ENCODE measurements around the gene RWDD4. TPM values are rescaled to one million over a fixed set of nuclear protein-coding genes. Genes with fewer than 3 reads are reported as not detected.

RWDD4 gene
- total RNA-seq, 2 experiments from 2014 or later, result 23.0 to 26.3 TPM

DNA sequence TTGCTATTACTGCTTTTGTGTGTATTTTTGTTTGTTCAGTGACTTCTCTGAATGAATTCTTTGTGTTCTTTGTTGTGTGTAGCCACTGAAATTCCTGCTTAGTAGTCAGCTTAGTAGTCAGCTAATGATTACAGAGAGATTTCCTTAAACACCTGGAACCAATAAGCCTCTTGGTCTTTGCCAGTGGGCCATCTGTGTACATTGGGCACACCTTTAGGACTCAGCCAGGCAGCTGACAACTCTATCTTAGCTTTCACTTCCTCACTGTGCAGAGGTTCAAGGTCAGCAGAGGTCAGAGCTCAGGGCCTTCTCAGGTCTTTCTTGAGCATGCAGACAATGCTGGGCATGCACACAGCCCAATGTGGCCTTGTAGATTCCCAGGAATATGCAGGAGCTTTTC lies 59.3 kb downstream of the RWDD4 start:
- no peak overlapping the region for H3K27ac Mint-ChIP-seq
- no peaks in the 10 kb centered on the region for H3K27me3 Mint-ChIP-seq
- no peak overlapping the region for H3K4me3 Mint-ChIP-seq
- DNase-seq, result no peak
- H3K4me1 Mint-ChIP-seq, result peaks cover 1% of the 10 kb centered on the region
- H3K36me3 Mint-ChIP-seq, result no peaks in the 10 kb centered on the region
- H3K9me3 Mint-ChIP-seq, result no peaks in the 10 kb centered on the region

DNA sequence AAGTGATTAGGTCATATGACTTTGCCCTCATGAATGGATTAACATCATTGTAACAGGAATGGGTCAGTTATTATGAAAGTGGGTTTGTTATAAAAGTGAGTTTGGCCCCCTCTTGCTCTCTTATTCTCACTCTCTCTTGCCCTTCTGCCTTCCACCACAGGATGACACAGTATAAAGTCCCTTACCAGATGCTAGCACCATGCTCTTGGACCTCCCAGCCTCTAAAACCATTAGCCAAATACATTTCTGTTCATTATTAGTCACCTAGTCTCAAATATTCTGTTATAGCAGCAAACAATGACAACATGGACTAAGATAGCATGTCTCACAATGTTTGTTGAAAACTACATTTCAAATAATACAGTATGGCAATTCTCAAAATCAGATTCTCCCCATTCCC lies 59.7 kb downstream of the RWDD4 start:
- Mint-ChIP-seq H3K27me3 (no peaks in the 10 kb centered on the region), H3K27ac (no peak overlapping the region), H3K4me1 (peaks cover 1% of the 10 kb centered on the region), H3K4me3 (no peak overlapping the region), H3K9me3 (no peaks in the 10 kb centered on the region), H3K36me3 (no peaks in the 10 kb centered on the region)
- no peak for DNase-seq

DNA sequence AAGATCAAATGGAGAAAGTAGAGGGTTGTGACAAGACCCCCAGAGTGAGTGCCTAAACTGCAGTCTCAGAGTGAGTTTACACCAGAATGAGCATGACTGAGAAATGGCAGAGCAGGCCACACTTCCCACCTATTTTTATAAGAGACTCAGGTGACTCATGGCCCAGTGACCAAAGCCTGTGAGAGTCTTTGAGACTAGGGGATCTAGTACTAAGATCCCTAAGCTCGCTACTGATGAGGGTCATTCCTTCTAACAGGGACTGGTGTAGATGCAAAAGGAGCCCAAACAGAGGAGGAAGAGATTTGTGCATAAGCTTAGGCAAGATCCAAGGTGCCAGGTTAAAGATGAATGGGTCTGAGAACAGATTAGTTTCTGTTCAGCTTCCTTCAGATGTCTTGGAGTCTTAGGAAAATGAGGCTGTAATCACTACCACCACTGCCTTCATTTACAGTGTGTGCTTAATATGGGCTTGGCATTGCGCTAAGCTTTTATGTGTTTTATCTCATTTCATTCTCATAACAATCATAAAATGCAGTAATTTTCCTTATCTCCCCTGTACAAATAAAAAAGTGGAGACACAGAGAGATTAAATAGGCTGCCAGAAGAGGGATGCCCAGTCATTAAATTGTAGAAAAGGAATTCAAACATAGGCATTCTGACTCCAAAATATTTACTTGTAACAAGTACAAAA lies 62.8 kb downstream of the RWDD4 start:
- H3K4me1 Mint-ChIP-seq, result no peaks in the 10 kb centered on the region
- no peak for DNase-seq
- H3K4me3 Mint-ChIP-seq, result no peak overlapping the region
- H3K27me3 Mint-ChIP-seq, result no peaks in the 10 kb centered on the region
- no peak overlapping the region for H3K27ac Mint-ChIP-seq
- no peaks in the 10 kb centered on the region for H3K9me3 Mint-ChIP-seq
- H3K36me3 Mint-ChIP-seq, result no peaks in the 10 kb centered on the region

DNA sequence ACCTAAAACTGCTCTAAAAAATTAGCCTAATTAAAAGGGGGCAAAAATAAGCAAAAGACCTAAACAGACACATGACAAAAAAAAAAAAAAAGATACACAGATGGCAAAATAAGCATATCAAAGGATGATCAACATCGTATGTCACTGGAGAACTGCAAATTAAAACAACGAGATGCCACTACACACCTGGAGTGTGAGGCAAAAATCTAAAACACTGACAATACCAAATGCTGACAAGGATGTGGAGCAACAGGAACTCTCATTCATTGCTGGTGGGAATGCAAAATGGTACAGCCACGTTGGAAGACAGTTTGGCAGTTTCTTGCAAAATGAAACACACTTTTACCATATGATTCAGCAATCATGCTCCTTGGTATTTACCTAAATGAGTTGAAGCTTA lies 64.2 kb downstream of the RWDD4 start:
- DNase-seq, result no peak
- no peaks in the 10 kb centered on the region for H3K9me3 Mint-ChIP-seq
- H3K36me3 Mint-ChIP-seq, result no peaks in the 10 kb centered on the region
- no peaks in the 10 kb centered on the region for H3K4me1 Mint-ChIP-seq
- no peaks in the 10 kb centered on the region for H3K27me3 Mint-ChIP-seq
- H3K27ac Mint-ChIP-seq, result no peak overlapping the region
- H3K4me3 Mint-ChIP-seq, result no peak overlapping the region

DNA sequence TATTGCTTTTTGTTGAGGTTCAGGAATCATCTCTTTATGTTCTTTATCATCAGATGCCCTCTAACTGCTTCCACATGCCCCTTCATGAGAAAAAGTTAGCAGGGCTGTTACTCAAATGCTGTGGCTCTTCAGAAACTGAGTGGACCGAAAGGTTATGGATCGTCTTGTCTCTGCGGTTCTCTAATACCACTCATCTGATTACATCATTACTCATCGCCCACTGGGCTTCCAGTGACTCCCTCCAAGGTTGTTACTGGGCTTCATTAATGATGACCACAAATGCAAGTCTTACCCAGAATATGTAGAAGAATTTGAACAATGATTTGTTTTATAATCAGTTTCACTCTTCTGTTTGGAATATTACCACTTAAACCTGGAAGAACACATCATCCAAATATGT lies 67.7 kb downstream of the RWDD4 start:
- Mint-ChIP-seq H3K4me1 (no peaks in the 10 kb centered on the region), H3K4me3 (no peak overlapping the region), H3K9me3 (no peaks in the 10 kb centered on the region), H3K27me3 (no peaks in the 10 kb centered on the region), H3K36me3 (no peaks in the 10 kb centered on the region), H3K27ac (no peak overlapping the region)
- DNase-seq, result no peak

Other genes starting within 250 kb of the RWDD4 start
- 10 to 100 TPM; 27.7 to 29.7 TPM for gene CDKN2AIP, start 214.5 kb downstream of the RWDD4 start, total RNA-seq
- 10 to 100 TPM; 17.4 to 18.0 TPM for gene ING2, start 154.1 kb downstream of the RWDD4 start, total RNA-seq
- gene TRAPPC11, start 108 bp upstream of the RWDD4 start, total RNA-seq, result 10 to 100 TPM; 18.9 to 21.6 TPM
- gene STOX2, start 246.1 kb upstream of the RWDD4 start, total RNA-seq, result not detected